Mesenchymal stem cell (in vitro differentiated cells and primary cell): Measurements from ENCODE around the gene HHIP.

ENCODE experiments used
- DNase-seq: peaks from one replicate; pipeline ENCODE4 v3.0.0-alpha.2; 2013
- H2AFZ ChIP-seq: one replicate; pipeline ENCODE4 v1.6.1; 2013; ENCODE audit warnings: low read depth, mild to moderate bottlenecking, control low read depth, inconsistent platforms, low read length, moderate library complexity
- H2AK5ac ChIP-seq: 2 replicates; pipeline ENCODE4 v1.6.1; 2013; ENCODE audit warnings: low read length, moderate library complexity, mild to moderate bottlenecking, inconsistent platforms; ENCODE audit not compliant: severe bottlenecking
- H2BK120ac ChIP-seq: one replicate; pipeline ENCODE4 v1.6.1; 2013; ENCODE audit warnings: low read depth, mild to moderate bottlenecking, inconsistent platforms, low read length, moderate library complexity
- H2BK12ac ChIP-seq, 2 experiments: one replicate each; pipeline ENCODE4 v1.6.1; 2013; ENCODE audit warnings: inconsistent platforms in 2 of 2, low read length in 2 of 2, mild to moderate bottlenecking in 2 of 2, moderate library complexity in 2 of 2, control low read depth in 1 of 2
- H2BK15ac ChIP-seq: one replicate; pipeline ENCODE4 v1.6.1; 2013; ENCODE audit warnings: mild to moderate bottlenecking, low read depth, inconsistent platforms; ENCODE audit not compliant: poor library complexity, severe bottlenecking
- H2BK5ac ChIP-seq: 2 replicates; pipeline ENCODE4 v1.6.1; 2013; ENCODE audit warnings: low read depth, mild to moderate bottlenecking, low read length, control low read depth, inconsistent platforms; ENCODE audit not compliant: poor library complexity, severe bottlenecking
- H3K14ac ChIP-seq, 2 experiments: one replicate each; pipeline ENCODE4 v1.6.1; 2013; ENCODE audit warnings: inconsistent platforms in 2 of 2, low read length in 2 of 2, control low read depth in 1 of 2, mild to moderate bottlenecking in 1 of 2, moderate library complexity in 1 of 2
- H3K18ac ChIP-seq, 2 experiments: one replicate each; pipeline ENCODE4 v1.6.1; 2013; ENCODE audit warnings: inconsistent platforms in 2 of 2, low read length in 2 of 2, control low read depth in 1 of 2, low read depth in 1 of 2, mild to moderate bottlenecking in 1 of 2
- H3K23ac ChIP-seq, 2 experiments: one replicate each; pipeline ENCODE4 v1.6.1; 2013; ENCODE audit warnings: inconsistent platforms in 2 of 2, low read length in 2 of 2, mild to moderate bottlenecking in 2 of 2, moderate library complexity in 2 of 2, control low read depth in 1 of 2
- H3K27ac ChIP-seq: 2 replicates; pipeline ENCODE4 v1.5.1; 2013; ENCODE audit warnings: mild to moderate bottlenecking, moderate library complexity, low read length, control low read depth, inconsistent platforms; ENCODE audit not compliant: poor library complexity, severe bottlenecking
- H3K27me3 ChIP-seq, 2 experiments: 2 replicates each; pipeline versions ENCODE4 v1.6.1 to v1.7.0; 2013; ENCODE audit warnings: low read length in 2 of 2, mild to moderate bottlenecking in 2 of 2, moderate library complexity in 2 of 2, control low read depth in 1 of 2, inconsistent platforms in 1 of 2; ENCODE audit not compliant: control insufficient read depth in 1 of 2, insufficient read depth in 1 of 2
- H3K36me3 ChIP-seq, 2 experiments: 2 replicates each; pipeline versions ENCODE4 v1.6.1 to v1.7.0; 2013; ENCODE audit warnings: low read length in 2 of 2, control low read depth in 1 of 2, inconsistent platforms in 1 of 2, low read depth in 1 of 2, mild to moderate bottlenecking in 1 of 2; ENCODE audit not compliant: insufficient read depth in 2 of 2, control insufficient read depth in 1 of 2
- H3K4ac ChIP-seq, 2 experiments: one replicate each; pipeline ENCODE4 v1.6.1; 2013; ENCODE audit warnings: inconsistent platforms in 2 of 2, low read length in 2 of 2, mild to moderate bottlenecking in 2 of 2, moderate library complexity in 2 of 2, control low read depth in 1 of 2, low read depth in 1 of 2
- H3K4me1 ChIP-seq: 2 replicates; pipeline ENCODE4 v1.6.1; 2013; ENCODE audit warnings: low read depth, low read length, control low read depth; ENCODE audit not compliant: control insufficient read depth, insufficient read depth
- H3K4me2 ChIP-seq: 2 replicates; pipeline ENCODE4 v1.6.1; 2013; ENCODE audit warnings: low read length, mild to moderate bottlenecking, inconsistent platforms; ENCODE audit not compliant: poor library complexity, severe bottlenecking
- H3K4me3 ChIP-seq, 2 experiments: 2 replicates each; pipeline versions ENCODE4 v1.5.1 to v1.7.0; 2013; ENCODE audit warnings: low read length in 2 of 2, mild to moderate bottlenecking in 2 of 2, control low read depth in 1 of 2, low read depth in 1 of 2; ENCODE audit not compliant: insufficient read depth in 1 of 2
- H3K79me1 ChIP-seq: replicated peaks from 2 replicates; pipeline ENCODE4 v1.6.1; 2013; ENCODE audit warnings: mild to moderate bottlenecking, control low read depth, low read length, inconsistent platforms; ENCODE audit not compliant: poor library complexity, severe bottlenecking
- H3K9ac ChIP-seq: 2 replicates; pipeline ENCODE4 v1.7.0; 2013; ENCODE audit warnings: mild to moderate bottlenecking, low read length, moderate library complexity
- H3K9me3 ChIP-seq: 2 replicates; pipeline ENCODE4 v1.7.0; 2013; ENCODE audit warnings: mild to moderate bottlenecking, low read length; ENCODE audit not compliant: control insufficient read depth
- H4K8ac ChIP-seq: one replicate; pipeline ENCODE4 v1.6.1; 2013; ENCODE audit warnings: inconsistent platforms, mild to moderate bottlenecking, low read length, moderate library complexity
- H4K91ac ChIP-seq: one replicate; pipeline ENCODE4 v1.6.1; 2013; ENCODE audit warnings: mild to moderate bottlenecking, low read length, inconsistent platforms
- WGBS: methylation state at CpG from one replicate; pipeline ENCODE4 v1.1.7; 2013; ENCODE audit warnings: mixed read lengths; 5-methylcytosine and 5-hydroxymethylcytosine counted together

The HHIP gene

DNA sequence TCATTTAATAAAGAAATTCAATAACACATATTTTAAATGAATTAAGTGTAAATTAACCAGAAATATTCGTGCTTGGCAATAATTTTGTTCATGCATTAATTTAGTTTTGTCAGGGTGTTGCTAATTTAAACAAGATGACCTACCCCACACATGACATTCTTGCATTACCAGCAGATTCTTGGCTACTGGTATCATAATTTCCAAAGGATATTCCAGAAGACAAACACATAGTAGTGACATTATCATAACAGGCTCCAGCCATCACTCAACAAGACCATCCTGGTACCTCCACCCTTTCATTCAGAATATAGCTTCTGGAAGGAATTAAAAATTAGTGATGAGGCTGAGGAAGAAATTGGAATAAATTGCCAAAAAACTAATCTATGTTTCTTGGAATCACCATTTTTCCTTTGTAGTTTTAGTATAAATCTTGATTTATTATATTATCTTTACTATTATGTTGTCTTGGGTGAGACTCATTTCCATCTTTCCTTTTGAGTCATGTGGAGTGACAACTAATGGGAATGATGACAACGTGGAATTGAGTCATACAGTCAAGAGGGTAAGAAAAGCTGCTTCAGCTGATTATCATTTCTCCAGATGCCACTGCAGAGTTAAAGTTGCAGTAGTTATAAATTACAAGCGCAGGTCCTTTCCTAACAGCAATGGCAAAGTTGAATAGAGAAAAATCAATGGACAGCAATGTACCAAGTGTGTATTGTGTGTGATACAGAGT is 30.9 kb upstream of the HHIP start:
- no peak overlapping the region for H2AFZ ChIP-seq
- no peaks in the 10 kb centered on the region for H3K9me3 ChIP-seq
- H3K4me1 ChIP-seq: no peaks in the 10 kb centered on the region
- no peak overlapping the region for H3K23ac ChIP-seq
- no peaks in the 10 kb centered on the region for H3K36me3 ChIP-seq
- no peak overlapping the region for H3K4ac ChIP-seq
- H2BK15ac ChIP-seq: no peak overlapping the region
- H3K4me2 ChIP-seq: no peak overlapping the region
- no peak overlapping the region for H3K4me3 ChIP-seq
- H2BK5ac ChIP-seq: no peak overlapping the region
- no peak overlapping the region for H3K9ac ChIP-seq
- no peak overlapping the region for H2BK120ac ChIP-seq
- H2AK5ac ChIP-seq: no peak overlapping the region
- 70% methylated on average over 2 of the region's 3 CpGs for WGBS
- peak; percentile 2 for DNase-seq
- H3K18ac ChIP-seq: no peak overlapping the region
- H4K91ac ChIP-seq: no peak overlapping the region
- H3K27ac ChIP-seq: no peak overlapping the region
- H3K79me1 ChIP-seq: no peaks in the 10 kb centered on the region
- H3K27me3 ChIP-seq: no peaks in the 10 kb centered on the region
- no peak overlapping the region for H4K8ac ChIP-seq
- no peak overlapping the region for H3K14ac ChIP-seq
- no peak overlapping the region for H2BK12ac ChIP-seq

- no peak overlapping the region for H2BK120ac ChIP-seq
- H3K4me2 ChIP-seq: no peak overlapping the region
- no peak overlapping the region for H2BK12ac ChIP-seq
- H3K4ac ChIP-seq: no peak overlapping the region
- no peak overlapping the region for H2AFZ ChIP-seq
- no peak for DNase-seq
- no peaks in the 10 kb centered on the region for H3K27me3 ChIP-seq
- no peaks in the 10 kb centered on the region for H3K4me1 ChIP-seq
- no peak overlapping the region for H3K4me3 ChIP-seq
- no peak overlapping the region for H4K91ac ChIP-seq
- H3K23ac ChIP-seq: no peak overlapping the region
- H2BK15ac ChIP-seq: no peak overlapping the region
- no peak overlapping the region for H2AK5ac ChIP-seq
- no peak overlapping the region for H3K14ac ChIP-seq
- H3K36me3 ChIP-seq: no peaks in the 10 kb centered on the region
- no peaks in the 10 kb centered on the region for H3K79me1 ChIP-seq
- H3K9ac ChIP-seq: no peak overlapping the region
- no peaks in the 10 kb centered on the region for H3K9me3 ChIP-seq
- no peak overlapping the region for H4K8ac ChIP-seq
- H3K18ac ChIP-seq: no peak overlapping the region
- no peak overlapping the region for H3K27ac ChIP-seq
- no peak overlapping the region for H2BK5ac ChIP-seq
- 68% methylated on average over 3 of the region's 3 CpGs for WGBS
These were observed 24.3 kb upstream of the HHIP start for GRCh38 chr4:144621681-144622080.

GRCh38 chr4:144627663-144628076 is 18.3 kb upstream of the HHIP start:
- Histone ChIP-seq H2AFZ (no peak overlapping the region), H3K79me1 (no peaks in the 10 kb centered on the region), H3K27me3 (no peaks in the 10 kb centered on the region), H2BK15ac (no peak overlapping the region), H2BK120ac (no peak overlapping the region), H3K18ac (no peak overlapping the region), H3K36me3 (no peaks in the 10 kb centered on the region), H3K14ac (no peak overlapping the region), H2BK12ac (no peak overlapping the region), H3K4ac (no peak overlapping the region), H2BK5ac (no peak overlapping the region), H2AK5ac (no peak overlapping the region), H3K4me1 (no peaks in the 10 kb centered on the region), H3K9me3 (no peaks in the 10 kb centered on the region), H3K4me3 (no peak overlapping the region), H3K9ac (no peak overlapping the region), H3K27ac (no peak overlapping the region), H4K8ac (no peak overlapping the region), H3K23ac (no peak overlapping the region), H4K91ac (no peak overlapping the region), H3K4me2 (no peak overlapping the region)
- 29% methylated on average over 1 of the region's 2 CpGs for WGBS
- peak; percentile 8 for DNase-seq

- no peaks in the 10 kb centered on the region for H3K36me3 ChIP-seq
- no peak overlapping the region for H3K23ac ChIP-seq
- no peak overlapping the region for H3K4me2 ChIP-seq
- no peak overlapping the region for H3K9ac ChIP-seq
- no peaks in the 10 kb centered on the region for H3K27me3 ChIP-seq
- no peak for DNase-seq
- H2AFZ ChIP-seq: no peak overlapping the region
- no peak overlapping the region for H3K4me3 ChIP-seq
- no peak overlapping the region for H3K14ac ChIP-seq
- H2BK15ac ChIP-seq: no peak overlapping the region
- H3K27ac ChIP-seq: no peak overlapping the region
- H2BK5ac ChIP-seq: no peak overlapping the region
- no peak overlapping the region for H3K4ac ChIP-seq
- H2AK5ac ChIP-seq: no peak overlapping the region
- no peaks in the 10 kb centered on the region for H3K4me1 ChIP-seq
- H4K91ac ChIP-seq: no peak overlapping the region
- no peak overlapping the region for H2BK12ac ChIP-seq
- 98% methylated on average over 6 of the region's 6 CpGs for WGBS
- H3K79me1 ChIP-seq: no peaks in the 10 kb centered on the region
- H3K9me3 ChIP-seq: no peaks in the 10 kb centered on the region
- no peak overlapping the region for H2BK120ac ChIP-seq
- H4K8ac ChIP-seq: no peak overlapping the region
- H3K18ac ChIP-seq: no peak overlapping the region
These were observed 12.7 kb upstream of the HHIP start for GRCh38 chr4:144633215-144633614.
